ENCODE data around the gene SMCO1. TPM values are rescaled to one million over a fixed set of nuclear protein-coding genes. Genes with fewer than 3 reads are reported as not detected.

SMCO1 gene
- total and polyA plus RNA-seq, 9 donors = not detected

DNA sequence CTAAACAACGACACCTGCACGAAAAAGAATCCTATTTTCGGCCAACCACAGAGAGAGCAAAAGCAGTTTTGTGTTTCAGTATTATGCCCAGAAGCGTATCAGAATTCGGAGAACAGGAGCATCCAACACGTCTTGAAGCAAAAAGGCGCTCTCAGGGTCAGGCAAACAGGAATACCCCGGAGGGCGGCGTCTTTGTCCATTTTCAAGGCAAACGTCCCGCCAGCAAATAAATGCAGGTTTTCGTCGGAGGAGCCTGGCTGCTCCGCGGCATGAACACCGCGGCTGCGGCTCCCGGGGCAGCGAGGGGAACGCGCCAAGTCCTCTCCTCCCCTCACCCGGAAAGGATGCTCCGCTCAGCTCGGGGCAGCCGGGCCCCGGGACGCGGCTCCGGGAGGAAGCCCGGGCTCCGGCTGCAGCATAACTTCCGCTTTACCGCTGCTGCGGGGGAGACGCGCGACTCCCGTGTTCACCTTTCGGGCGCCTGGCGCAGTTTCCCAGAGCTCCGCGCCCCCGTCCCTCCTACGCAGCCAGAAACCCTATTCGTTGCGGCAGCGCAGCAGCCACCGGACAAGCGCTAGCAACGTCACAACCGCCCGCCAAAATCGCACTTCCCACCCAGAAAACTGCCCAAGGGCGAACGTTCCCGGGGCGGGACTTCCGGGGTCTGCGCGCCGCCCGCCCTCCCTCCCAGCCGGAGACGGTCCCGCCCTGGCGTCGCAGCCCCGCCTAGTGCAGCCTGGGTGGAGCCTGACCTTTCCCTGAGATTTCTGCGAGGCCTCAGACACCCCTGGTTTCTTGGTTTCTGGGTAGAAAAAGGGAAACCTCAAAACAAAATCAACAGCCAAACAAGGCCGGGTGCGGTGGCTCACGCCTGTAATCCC, 11.7 kb downstream of the SMCO1 start, which contains the start of gene RNF168:
Gene RNF168, minus strand, starts transcription at position 573 of the 881 bp plus-strand sequence. CDS start 595 bp downstream, outside the sequence.
- TF ChIP-seq POLR2A (IDR thresholded peaks at IDR 0.05) = peak; percentile 85
- TF ChIP-seq, protein P1, sequence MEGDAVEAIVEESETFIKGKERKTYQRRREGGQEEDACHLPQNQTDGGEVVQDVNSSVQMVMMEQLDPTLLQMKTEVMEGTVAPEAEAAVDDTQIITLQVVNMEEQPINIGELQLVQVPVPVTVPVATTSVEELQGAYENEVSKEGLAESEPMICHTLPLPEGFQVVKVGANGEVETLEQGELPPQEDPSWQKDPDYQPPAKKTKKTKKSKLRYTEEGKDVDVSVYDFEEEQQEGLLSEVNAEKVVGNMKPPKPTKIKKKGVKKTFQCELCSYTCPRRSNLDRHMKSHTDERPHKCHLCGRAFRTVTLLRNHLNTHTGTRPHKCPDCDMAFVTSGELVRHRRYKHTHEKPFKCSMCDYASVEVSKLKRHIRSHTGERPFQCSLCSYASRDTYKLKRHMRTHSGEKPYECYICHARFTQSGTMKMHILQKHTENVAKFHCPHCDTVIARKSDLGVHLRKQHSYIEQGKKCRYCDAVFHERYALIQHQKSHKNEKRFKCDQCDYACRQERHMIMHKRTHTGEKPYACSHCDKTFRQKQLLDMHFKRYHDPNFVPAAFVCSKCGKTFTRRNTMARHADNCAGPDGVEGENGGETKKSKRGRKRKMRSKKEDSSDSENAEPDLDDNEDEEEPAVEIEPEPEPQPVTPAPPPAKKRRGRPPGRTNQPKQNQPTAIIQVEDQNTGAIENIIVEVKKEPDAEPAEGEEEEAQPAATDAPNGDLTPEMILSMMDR (IDR thresholded peaks at IDR 0.05) = no peak
- WGBS, 3 donors = 0% methylated on average over 66 to 75 of the region's 75 CpGs
- intact Hi-C loops (cut with DNase I) = loop anchor here in 1 of 4 donors (10.0 kb wide), 1 partner anchor 189 kb away; the partner anchor contains the start of gene DYNLT2B

GRCh38 chr3:196502775-196503195, 12.4 kb downstream of the SMCO1 start:
- no peaks in the 10 kb centered on the region for H3K9me3 ChIP-seq
- H3K4me3 ChIP-seq = peak overlapping the region; percentile 97
- 0% methylated on average over 27 of the region's 27 CpGs for WGBS, 3 donors
- H3K36me3 ChIP-seq = no peaks in the 10 kb centered on the region
- peak; percentile 62 to 75 (median 62) for DNase-seq
- H3K27me3 ChIP-seq = no peaks in the 10 kb centered on the region
- intact Hi-C loops (cut with DNase I) = loop anchor here in 1 of 4 donors (10.0 kb wide), 1 partner anchor 188 kb away; the partner anchor contains the start of gene DYNLT2B
- peak overlapping the region; percentile 82 to 91 for H3K27ac ChIP-seq
- H3K4me1 ChIP-seq (ENCODE audit: insufficient read depth) = peaks cover 3% of the 10 kb centered on the region
- TF ChIP-seq EP300 (IDR thresholded peaks at IDR 0.05) (no peak), POLR2A (IDR thresholded peaks at IDR 0.05) (no peak)
- TF ChIP-seq, protein P1 (IDR thresholded peaks at IDR 0.05) = no peak

More for the DNA sequence above, 11.7 kb downstream of the SMCO1 start, which contains the start of gene RNF168:
- Histone ChIP-seq H3K4me1 (ENCODE audit: insufficient read depth) (peaks cover 3% of the 10 kb centered on the region), H3K9me3 (no peaks in the 10 kb centered on the region), H3K36me3 (no peaks in the 10 kb centered on the region), H3K27me3 (no peaks in the 10 kb centered on the region), H3K27ac (peak within 1 kb of the TSS; percentile 82 to 91), H3K4me3 (peak within 1 kb of the TSS; percentile 97)
- DNase-seq = peak; percentile 93 to 96 (median 94)

GRCh38 chr3:196501316-196502044, 13.7 kb downstream of the SMCO1 start:
- no peaks in the 10 kb centered on the region for H3K36me3 ChIP-seq
- no peaks in the 10 kb centered on the region for H3K27me3 ChIP-seq
- H3K27ac ChIP-seq = no peak overlapping the region
- 8 to 16% (median 10%) methylated on average over 14 of the region's 14 CpGs for WGBS, 3 donors
- TF ChIP-seq POLR2A (IDR thresholded peaks at IDR 0.05) = no peak
- TF ChIP-seq EP300 (IDR thresholded peaks at IDR 0.05) = no peak
- TF ChIP-seq, protein P1 (IDR thresholded peaks at IDR 0.05) = no peak
- intact Hi-C loops (cut with DNase I) = loop anchor here in 1 of 4 donors (10.0 kb wide), 1 partner anchor 187 kb away; the partner anchor contains the start of gene DYNLT2B
- H3K4me1 ChIP-seq (ENCODE audit: insufficient read depth) = peaks cover 3% of the 10 kb centered on the region
- peak overlapping the region; percentile 97 for H3K4me3 ChIP-seq
- DNase-seq = no peak
- H3K9me3 ChIP-seq = no peaks in the 10 kb centered on the region

All from ovary (tissue), 9 donors.